HEK293 (cell line): ENCODE results near the gene FRMD6.
"Not testable (repeated sequence)": the region's sequence is repeated elsewhere in the genome, so short reads cannot be mapped to it uniquely, and the experiment has no call there.

Experiments used
- SETDB1 ChIP-seq: IDR thresholded peaks from one replicate; pipeline ENCODE4 v1.6.1; 2017; ENCODE audit warnings: mild to moderate bottlenecking, low read length, moderate library complexity, mixed read lengths; ENCODE audit not compliant: insufficient read length
- ZBTB20 ChIP-seq: fragments of 450-650 bp; formaldehyde crosslinking; IDR thresholded peaks from 2 replicates; pipeline ENCODE4 v1.5.1; 2016; ENCODE audit warnings: missing biosample characterization, missing genetic modification characterization
- ZFHX2 ChIP-seq: fragments of 450-650 bp; formaldehyde crosslinking; conservative IDR thresholded peaks from 2 replicates; pipeline ENCODE4 v1.5.1; 2016; ENCODE audit warnings: missing biosample characterization, missing genetic modification characterization
- ZNF202 ChIP-seq: fragments of 450-650 bp; formaldehyde crosslinking; IDR thresholded peaks from 2 replicates; pipeline ENCODE4 v1.5.1; 2016; ENCODE audit warnings: missing biosample characterization, missing genetic modification characterization, borderline replicate concordance
- ZNF274 ChIP-seq, 2 experiments: fragments of 200-500 bp in 1 of 2; fragments of 450-650 bp in 1 of 2; sonication (Bioruptor generic) in 1 of 2; formaldehyde crosslinking in 1 of 2; IDR thresholded peaks; 2 replicates each; pipeline versions ENCODE4 v1.5.1 to v1.6.1; 2014 to 2016; ENCODE audit warnings: borderline replicate concordance in 1 of 2, inconsistent platforms in 1 of 2, low read length in 1 of 2, missing biosample characterization in 1 of 2, missing genetic modification characterization in 1 of 2
- TF ChIP-seq, protein P1 (sequence below): fragments of 450-650 bp; formaldehyde crosslinking; IDR thresholded peaks from 2 replicates; pipeline ENCODE4 v1.5.1; 2016; ENCODE audit warnings: missing biosample characterization, missing genetic modification characterization
- TF ChIP-seq, protein P2 (sequence below): fragments of 450-650 bp; formaldehyde crosslinking; IDR thresholded peaks from 2 replicates; pipeline ENCODE4 v1.5.1; 2017; ENCODE audit warnings: missing biosample characterization, mild to moderate bottlenecking, missing genetic modification characterization, moderate library complexity

DNA sequence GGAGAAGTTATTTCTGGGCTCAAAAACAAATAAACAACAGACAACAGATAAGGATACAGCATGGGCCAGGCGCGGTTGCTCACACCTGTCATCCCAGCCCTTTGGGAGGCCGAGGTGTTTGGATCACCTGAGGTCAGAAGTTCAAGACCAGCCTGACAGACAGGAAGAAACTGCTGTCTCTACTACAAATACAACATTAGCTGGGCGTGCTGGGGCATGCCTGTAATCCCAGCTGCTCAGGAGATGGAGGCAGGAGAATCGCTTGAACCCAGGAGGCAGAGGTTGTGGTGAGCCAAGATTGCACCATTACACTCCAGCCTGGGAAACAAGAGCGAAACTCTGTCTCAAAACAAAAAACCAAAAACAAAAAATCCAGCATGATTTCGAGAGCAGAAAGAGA is 117.6 kb downstream of the FRMD6 start:
- TF ChIP-seq ZBTB20 (tag by site-specific recombination); SETDB1; ZFHX2 (tag by site-specific recombination); ZNF274 (IDR thresholded peaks at IDR 0.05; ENCODE audit: low read length); ZNF274 (tag by site-specific recombination; IDR thresholded peaks at IDR 0.05; ENCODE audit: borderline replicate concordance); ZNF202 (tag by site-specific recombination): not testable (repeated sequence)
- TF ChIP-seq, protein P1, sequence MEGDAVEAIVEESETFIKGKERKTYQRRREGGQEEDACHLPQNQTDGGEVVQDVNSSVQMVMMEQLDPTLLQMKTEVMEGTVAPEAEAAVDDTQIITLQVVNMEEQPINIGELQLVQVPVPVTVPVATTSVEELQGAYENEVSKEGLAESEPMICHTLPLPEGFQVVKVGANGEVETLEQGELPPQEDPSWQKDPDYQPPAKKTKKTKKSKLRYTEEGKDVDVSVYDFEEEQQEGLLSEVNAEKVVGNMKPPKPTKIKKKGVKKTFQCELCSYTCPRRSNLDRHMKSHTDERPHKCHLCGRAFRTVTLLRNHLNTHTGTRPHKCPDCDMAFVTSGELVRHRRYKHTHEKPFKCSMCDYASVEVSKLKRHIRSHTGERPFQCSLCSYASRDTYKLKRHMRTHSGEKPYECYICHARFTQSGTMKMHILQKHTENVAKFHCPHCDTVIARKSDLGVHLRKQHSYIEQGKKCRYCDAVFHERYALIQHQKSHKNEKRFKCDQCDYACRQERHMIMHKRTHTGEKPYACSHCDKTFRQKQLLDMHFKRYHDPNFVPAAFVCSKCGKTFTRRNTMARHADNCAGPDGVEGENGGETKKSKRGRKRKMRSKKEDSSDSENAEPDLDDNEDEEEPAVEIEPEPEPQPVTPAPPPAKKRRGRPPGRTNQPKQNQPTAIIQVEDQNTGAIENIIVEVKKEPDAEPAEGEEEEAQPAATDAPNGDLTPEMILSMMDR (tag by site-specific recombination): not testable (repeated sequence)
- TF ChIP-seq, protein P2, sequence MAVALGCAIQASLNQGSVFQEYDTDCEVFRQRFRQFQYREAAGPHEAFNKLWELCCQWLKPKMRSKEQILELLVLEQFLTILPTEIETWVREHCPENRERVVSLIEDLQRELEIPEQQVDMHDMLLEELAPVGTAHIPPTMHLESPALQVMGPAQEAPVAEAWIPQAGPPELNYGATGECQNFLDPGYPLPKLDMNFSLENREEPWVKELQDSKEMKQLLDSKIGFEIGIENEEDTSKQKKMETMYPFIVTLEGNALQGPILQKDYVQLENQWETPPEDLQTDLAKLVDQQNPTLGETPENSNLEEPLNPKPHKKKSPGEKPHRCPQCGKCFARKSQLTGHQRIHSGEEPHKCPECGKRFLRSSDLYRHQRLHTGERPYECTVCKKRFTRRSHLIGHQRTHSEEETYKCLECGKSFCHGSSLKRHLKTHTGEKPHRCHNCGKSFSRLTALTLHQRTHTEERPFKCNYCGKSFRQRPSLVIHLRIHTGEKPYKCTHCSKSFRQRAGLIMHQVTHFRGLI (tag by site-specific recombination): not testable (repeated sequence)
